Measurements from ENCODE around the gene SYT6. TPM values are rescaled to one million over a fixed set of nuclear protein-coding genes. Genes with fewer than 3 reads are reported as not detected.

Gene SYT6
- total RNA-seq, 1 experiment from 2014 or later: not detected

- TF ChIP-seq CTCF (IDR thresholded peaks at IDR 0.05 in 2 of 3, conservative IDR thresholded peaks at IDR 0.05 in 1 of 3; ENCODE audit: borderline replicate concordance in 1 of 3, insufficient read depth in 1 of 3, low read depth in 2 of 3, low read length in 2 of 3) (no peak), YY1 (IDR thresholded peaks at IDR 0.05; ENCODE audit: extremely low read depth, insufficient replicate concordance, low read depth, low read length) (no peak), ZNF274 (IDR thresholded peaks at IDR 0.05; ENCODE audit: low read depth, low read length) (no peak), TCF7L2 (IDR thresholded peaks at IDR 0.05; ENCODE audit: borderline replicate concordance, extremely low read depth, insufficient read depth, insufficient read length) (no peak), ZBTB33 (IDR thresholded peaks at IDR 0.05; ENCODE audit: extremely low read depth, insufficient replicate concordance, low read length) (no peak)
These were observed 36.0 kb downstream of the SYT6 start (continued) for GRCh38 chr1:114117654-114118053.

- ATAC-seq (no peak), DNase-seq (ENCODE audit: low read depth, low spot score) (no peak)
- Histone ChIP-seq H3K79me2 (ENCODE audit: insufficient read depth, low read length) (no peaks in the 10 kb centered on the region), H3K27me3 (ENCODE audit: insufficient read depth, low read length) (no peaks in the 10 kb centered on the region), H3K4me2 (ENCODE audit: low read length) (no peak overlapping the region), H3K9me3 (ENCODE audit: control insufficient read depth in 1 of 2, insufficient read depth in 1 of 2, low read depth in 1 of 2, low read length in 2 of 2) (no peaks in the 10 kb centered on the region), H4K20me1 (ENCODE audit: insufficient read depth) (no peaks in the 10 kb centered on the region), H3K9me2 (ENCODE audit: insufficient read depth) (no peaks in the 10 kb centered on the region), H3K36me3 (ENCODE audit: control insufficient read depth in 1 of 2, insufficient read depth in 2 of 2, low read length in 2 of 2) (no peaks in the 10 kb centered on the region), H3K9ac (ENCODE audit: low read length) (no peak overlapping the region), H3K27ac (ENCODE audit: low read depth, low read length) (no peak overlapping the region), H3K4me3 (replicated peaks in 1 of 2; ENCODE audit: low read depth in 1 of 2, low read length in 2 of 2) (no peak overlapping the region), H2AFZ (ENCODE audit: low read depth, low read length, poor library complexity, severe bottlenecking) (no peak overlapping the region), H3K4me1 (ENCODE audit: control insufficient read depth in 1 of 2, insufficient read depth in 2 of 2, low read length in 2 of 2) (peaks cover 13 to 17% of the 10 kb centered on the region in 2 experiments)
- ChIA-PET RAD21 (ENCODE audit: low non-redundant PET in 1 of 2, low total read pairs in 2 of 2, uncharacterized antibody in 2 of 2, unreplicated experiment in 2 of 2) (no interaction called here), POLR2A (no interaction called here), CTCF (no interaction called here)
- intact Hi-C loops (cut with micrococcal nuclease): no loop called here
- TF ChIP-seq ZBTB33 (IDR thresholded peaks at IDR 0.05; ENCODE audit: extremely low read depth, insufficient replicate concordance, low read length) (no peak), ELF1 (IDR thresholded peaks at IDR 0.05; ENCODE audit: borderline replicate concordance, low read depth) (no peak), RAD21 (IDR thresholded peaks at IDR 0.05; ENCODE audit: low read depth) (no peak), TCF7L2 (IDR thresholded peaks at IDR 0.05; ENCODE audit: borderline replicate concordance, extremely low read depth, insufficient read depth, insufficient read length) (no peak), EZH2 (IDR thresholded peaks at IDR 0.05) (no peak), POLR2AphosphoS5 (IDR thresholded peaks at IDR 0.05; ENCODE audit: low read depth, low read length) (no peak), JUND (IDR thresholded peaks at IDR 0.05) (no peak), ZNF274 (IDR thresholded peaks at IDR 0.05; ENCODE audit: low read depth, low read length) (no peak), YY1 (IDR thresholded peaks at IDR 0.05; ENCODE audit: extremely low read depth, insufficient replicate concordance, low read depth, low read length) (no peak), SIN3A (IDR thresholded peaks at IDR 0.05; ENCODE audit: low read depth) (no peak), CBX3 (IDR thresholded peaks at IDR 0.05; ENCODE audit: low read depth) (no peak), CTCF (IDR thresholded peaks at IDR 0.05 in 2 of 3, conservative IDR thresholded peaks at IDR 0.05 in 1 of 3; ENCODE audit: borderline replicate concordance in 1 of 3, insufficient read depth in 1 of 3, low read depth in 2 of 3, low read length in 2 of 3) (no peak)
- BruUV-seq (replicated peaks): no TSS peak
These were observed 37.6 kb downstream of the SYT6 start for GRCh38 chr1:114116086-114116485.
